CD4-positive, alpha-beta T cell treated with Interleukin-12 subunit alpha and Interleukin-12 subunit beta, for 1 hour (primary cell): ENCODE data around the gene SNX3.

ENCODE experiments used
- DNase-seq: peaks from one replicate; pipeline ENCODE4 v3.0.0-alpha.2; 2020

SNX3 gene

DNA sequence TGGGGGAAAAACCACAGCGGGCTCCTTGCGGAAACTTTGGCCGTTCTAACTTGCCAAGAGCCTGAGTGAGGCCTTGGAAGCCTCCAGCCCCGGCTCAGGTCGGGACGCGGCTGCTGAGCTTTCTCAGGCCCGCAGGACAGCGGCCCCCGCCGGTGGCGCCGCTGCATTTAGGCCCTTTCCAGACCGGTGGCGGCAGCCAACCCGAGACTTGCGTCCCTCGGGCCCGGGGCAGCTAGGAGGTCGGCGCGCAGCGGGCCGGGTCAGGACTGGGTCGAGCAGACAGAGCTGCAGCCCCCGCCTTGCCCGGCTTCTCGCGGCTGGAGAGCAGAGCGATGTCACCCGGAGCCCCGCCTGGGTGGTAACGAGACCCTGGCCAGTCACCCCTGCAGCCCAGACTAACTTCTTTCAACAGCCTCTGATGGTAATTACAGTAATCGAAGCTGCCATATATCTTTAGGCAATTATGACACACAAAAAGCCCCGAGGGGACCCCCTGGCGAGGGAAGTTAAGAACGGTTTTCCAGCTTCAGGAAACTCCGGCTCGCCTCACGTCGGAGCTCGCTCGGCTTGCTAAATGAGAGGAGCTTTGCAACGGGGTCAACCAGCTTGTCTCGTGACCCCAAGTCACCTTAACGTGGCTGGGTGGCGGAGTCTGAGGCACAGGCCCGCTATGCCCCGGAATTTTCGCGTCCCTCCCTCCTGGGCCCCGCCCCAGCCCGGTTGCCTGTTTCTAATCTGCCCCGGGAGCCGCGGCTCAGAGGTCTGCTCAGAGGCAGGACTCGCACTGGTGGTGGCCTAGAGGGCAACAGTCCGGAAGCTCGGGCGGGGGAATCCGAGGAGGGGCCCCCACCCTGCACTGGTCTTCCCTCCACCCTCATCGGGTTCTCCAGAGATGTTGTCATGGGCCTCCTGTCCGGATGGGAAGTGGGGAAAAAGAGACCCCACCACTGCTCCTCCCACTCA is 92.1 kb downstream of the SNX3 start:
- DNase-seq, result no peak

GRCh38 chr6:108168090-108168463 is 92.8 kb downstream of the SNX3 start:
- DNase-seq, result no peak

GRCh38 chr6:108167449-108168089 is 93.3 kb downstream of the SNX3 start:
- no peak for DNase-seq

DNA sequence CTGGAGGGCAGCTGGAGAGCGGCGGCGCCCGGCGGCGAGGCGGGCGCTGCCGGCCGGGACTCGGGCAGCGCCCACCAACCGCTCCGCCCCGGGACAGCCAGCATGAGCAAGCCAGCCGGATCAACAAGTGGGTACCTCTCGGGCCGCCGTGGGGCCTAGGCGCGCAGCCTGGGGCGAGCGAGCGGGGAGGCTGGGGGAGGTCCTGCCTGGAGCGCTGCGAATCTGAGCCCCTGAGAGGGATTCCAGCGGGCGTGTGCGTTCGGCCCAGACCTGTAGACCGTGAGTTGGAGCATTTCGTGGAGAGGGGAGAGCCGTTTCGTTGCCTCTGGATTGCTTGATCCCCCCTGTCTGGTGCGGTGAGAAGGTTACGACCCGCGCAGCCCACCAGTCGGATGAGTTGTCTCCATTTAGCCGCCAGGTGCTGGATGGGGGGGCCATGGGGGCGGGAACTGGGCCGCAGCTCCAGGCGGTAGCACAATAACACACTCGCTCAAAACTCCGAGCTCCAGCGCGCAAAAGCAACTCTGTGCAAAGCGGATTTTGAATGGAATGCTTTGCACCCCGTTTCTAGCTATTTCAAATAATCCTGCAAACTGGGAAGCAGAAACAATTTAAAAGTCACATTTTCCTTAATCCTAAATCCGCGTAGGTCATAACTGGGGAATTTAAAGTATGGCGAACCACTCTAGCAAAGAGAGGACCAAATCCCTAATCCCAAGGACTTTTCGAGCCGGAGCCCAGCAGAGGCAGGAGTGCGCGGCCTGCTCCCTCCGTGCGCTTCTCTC is 94.0 kb downstream of the SNX3 start:
- DNase-seq, result no peak

DNA sequence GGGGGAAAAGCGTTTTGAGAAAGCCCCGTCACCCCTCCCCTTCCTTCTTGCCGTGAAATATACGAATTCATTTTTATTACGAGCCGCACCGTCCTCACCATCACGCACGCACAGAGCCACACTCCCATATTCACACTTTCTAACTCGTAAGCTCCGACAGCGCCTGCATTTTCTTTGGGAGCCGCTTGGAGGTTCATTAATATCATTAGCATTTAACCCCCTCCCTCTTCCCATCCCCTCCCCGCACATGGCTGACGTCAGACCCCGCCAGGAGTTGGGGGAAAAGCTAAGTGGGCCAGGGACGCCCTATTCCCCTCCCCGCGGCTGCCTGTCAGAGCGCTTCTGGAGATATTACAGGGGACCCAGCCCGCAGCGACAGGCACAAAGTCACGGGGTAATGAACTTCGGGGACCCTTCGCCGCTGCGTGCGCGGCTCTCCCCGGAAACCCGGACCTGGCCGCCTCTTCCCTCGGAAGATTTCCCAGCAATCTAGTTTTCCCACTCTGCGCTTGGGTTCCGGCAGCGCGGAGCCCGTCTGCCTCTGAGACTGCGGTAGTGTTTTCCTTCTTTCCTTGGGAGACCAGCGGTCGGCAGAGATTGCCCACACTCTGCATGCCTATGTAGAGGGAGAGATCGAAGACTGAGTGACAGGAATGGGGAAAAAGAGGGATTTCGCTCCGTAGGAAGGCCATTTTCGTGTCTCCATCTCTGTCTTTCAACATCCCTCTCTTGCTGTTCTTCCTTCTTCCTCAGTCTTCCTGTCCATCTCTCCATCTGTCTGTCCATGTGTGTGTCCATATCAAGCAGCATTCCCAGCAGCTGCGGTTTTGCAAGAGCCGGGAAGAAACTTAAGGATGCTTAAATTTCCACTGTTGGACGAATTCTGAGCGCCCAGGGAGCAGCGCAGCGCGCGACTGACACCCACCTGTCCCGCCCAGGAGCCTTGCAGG is 94.9 kb downstream of the SNX3 start, which contains the start of gene NR2E1:
TSS of gene NR2E1 (plus strand) at position 309 of the 950 bp plus-strand sequence. CDS start 744 bp downstream, outside the sequence.
- no peak for DNase-seq

- no peak for DNase-seq
Measured at GRCh38 chr6:108164815-108165706, 95.8 kb downstream of the SNX3 start.

DNA sequence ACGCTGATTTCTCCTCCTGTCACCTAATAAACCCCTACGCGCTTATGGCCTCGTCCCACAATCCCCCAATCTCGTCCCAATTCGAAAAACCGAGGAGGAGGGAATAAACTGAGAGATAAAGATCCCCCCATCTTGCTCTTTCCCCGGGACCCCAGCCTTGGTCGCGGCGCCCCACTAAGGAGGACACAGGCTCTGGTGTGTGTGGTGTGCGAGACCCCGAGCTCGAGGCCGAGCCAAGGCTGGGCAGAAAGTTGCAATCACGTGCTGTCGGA is 96.4 kb downstream of the SNX3 start:
- DNase-seq, result no peak

GRCh38 chr6:108163644-108164542 is 96.9 kb downstream of the SNX3 start:
- no peak for DNase-seq

DNA sequence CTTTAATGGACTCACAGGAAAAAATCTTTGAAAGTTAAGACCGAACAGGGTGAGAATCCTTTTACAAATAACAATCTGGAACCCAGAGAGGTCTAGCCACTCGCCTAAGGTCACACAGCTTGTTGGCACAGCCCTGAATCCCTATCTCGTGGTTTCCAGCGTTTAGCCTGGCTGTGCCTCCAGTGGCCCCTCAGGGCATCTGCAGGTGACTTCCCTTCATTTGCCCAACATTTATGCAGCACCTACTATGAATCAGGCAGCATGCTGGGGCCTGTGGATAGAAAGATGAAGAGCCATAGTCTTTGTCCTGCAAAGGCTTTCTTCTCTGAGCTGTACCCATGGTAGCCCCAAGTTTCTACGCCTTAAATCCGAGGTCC is 97.6 kb downstream of the SNX3 start:
- no peak for DNase-seq

DNA sequence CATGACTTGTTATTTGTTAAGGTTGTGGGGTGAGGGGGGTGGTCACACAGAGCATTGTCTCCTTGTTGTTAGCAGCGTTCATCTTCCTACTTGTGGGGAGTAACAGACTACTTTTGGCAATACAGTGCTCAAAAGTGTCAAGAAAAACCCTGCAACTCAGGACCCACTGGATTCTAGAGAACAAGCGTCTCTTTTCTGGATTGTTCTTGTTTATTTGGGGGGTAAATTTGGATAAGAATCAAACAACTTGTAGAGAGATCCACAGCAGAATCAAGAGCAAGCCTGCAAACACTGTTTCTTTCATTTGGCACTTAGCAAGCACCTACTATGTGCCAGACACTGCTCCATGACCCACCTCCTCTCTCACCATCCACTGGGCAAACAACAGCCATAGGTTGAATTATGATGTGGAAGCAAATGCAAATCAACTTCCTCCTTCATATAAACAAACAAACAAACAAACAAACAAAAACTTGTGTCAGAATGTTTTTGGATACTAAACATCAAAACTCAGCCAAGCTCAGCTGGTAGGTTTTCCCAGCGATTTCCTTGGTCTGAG is 99.0 kb downstream of the SNX3 start:
- no peak for DNase-seq
